NCI-H187 (cell line): ENCODE measurements around the gene EDNRA.

ENCODE experiments used
- DNase-seq, 2 experiments: peaks; one replicate each; lab custom pipeline; 2025; lab: John Stamatoyannopoulos, UW

The EDNRA gene

GRCh38 chr4:147542229-147542990 lies 61.5 kb downstream of the EDNRA start:
- DNase-seq: no peak

DNA sequence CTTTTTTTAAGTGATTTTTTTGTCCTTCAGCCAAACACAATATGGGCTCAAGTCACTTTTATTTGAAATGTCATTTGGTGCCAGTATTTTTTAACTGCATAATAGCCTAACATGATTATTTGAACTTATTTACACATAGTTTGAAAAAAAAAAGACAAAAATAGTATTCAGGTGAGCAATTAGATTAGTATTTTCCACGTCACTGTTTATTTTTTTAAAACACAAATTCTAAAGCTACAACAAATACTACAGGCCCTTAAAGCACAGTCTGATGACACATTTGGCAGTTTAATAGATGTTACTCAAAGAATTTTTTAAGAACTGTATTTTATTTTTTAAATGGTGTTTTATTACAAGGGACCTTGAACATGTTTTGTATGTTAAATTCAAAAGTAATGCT lies 62.1 kb downstream of the EDNRA start:
- no peak for DNase-seq

- no peak for DNase-seq
Measured at GRCh38 chr4:147546349-147546748, 65.5 kb downstream of the EDNRA start.

GRCh38 chr4:147547314-147548056 lies 66.6 kb downstream of the EDNRA start:
- no peak for DNase-seq

DNA sequence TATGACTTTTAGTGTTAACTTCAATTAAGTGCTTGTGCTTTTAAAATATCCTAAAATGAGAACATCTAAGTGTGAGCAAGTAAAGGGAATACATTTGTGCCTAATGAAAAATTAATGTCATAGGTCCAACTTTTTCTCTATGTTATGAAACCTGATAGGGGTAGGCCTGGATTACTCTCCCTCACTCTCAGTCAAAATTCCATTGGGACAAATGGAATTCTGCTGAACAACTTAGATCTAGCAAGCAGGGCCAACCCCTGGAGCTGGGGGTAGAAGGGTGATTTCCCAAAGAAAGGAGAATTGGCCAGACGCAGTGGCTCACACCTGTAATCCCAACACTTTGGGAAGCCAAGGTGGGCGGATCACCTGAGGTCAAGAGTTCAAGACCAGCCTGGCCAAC lies 67.4 kb downstream of the EDNRA start:
- no peak for DNase-seq

GRCh38 chr4:147550626-147551246 lies 69.8 kb downstream of the EDNRA start:
- DNase-seq: no peak

DNA sequence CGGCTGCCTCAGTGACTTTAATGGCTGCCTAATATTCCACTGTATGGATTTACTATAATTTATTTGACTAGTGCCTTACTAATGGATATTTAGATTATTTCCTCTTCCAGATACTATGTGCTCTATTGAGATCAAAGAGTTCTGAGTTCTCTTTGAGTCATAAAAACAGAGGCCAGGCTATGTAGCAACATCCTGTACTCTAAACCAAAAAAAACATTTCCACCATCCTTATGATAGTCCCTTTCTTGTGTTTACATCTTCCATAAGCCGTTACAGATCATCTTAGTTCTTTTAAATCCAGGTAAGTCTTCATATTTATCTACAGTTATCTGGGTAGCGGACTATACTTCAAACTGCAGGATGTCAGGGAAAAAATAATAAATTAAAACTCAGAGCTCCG lies 79.7 kb downstream of the EDNRA start:
- DNase-seq: no peak

GRCh38 chr4:147566762-147567161 lies 85.9 kb downstream of the EDNRA start:
- no peak for DNase-seq

GRCh38 chr4:147567276-147567675 lies 86.4 kb downstream of the EDNRA start:
- DNase-seq: no peak

GRCh38 chr4:147570616-147571015 lies 89.7 kb downstream of the EDNRA start:
- no peak for DNase-seq

- no peak for DNase-seq
Measured at GRCh38 chr4:147571036-147571770, 90.3 kb downstream of the EDNRA start.

DNA sequence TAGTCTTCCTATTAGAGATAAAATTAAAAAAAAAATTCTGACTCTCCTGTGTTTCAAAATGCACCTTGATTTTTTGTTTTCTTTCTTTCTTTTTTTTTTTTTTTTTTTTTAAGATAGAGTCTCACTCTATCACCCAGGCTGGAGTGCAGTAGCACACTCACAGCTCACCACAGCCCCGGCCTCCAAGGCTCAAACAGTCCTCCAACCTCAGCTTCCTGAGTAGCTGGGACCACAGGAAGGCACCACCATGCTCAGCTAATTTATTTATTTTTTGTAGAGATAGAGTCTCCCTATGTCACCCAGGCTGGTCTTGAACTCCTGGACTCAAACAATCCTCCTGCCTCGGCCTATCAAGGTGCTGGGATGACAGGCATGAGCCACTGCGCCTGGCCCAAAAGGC lies 95.2 kb downstream of the EDNRA start:
- no peak for DNase-seq

DNA sequence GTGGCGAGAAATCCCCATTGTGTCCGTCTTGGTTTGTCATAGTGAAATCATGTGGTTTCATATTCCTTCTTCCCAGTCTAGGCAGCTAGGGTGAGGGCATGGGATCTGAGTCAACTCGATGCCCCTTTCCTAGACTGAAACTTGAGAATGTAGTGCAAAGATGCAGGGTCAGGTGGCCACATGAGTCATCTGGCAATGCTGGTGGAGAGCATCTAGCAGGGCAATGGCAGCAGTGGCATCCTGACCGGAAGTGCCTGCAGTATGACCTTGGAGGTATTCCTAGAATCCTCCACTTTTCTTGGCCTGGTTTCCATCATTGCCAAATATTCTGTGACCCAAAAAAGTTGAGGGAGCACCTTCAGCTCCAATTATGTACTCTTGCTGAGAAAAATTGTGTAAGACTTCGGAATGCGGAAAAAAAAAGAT lies 97.2 kb downstream of the EDNRA start:
- DNase-seq: no peak

DNA sequence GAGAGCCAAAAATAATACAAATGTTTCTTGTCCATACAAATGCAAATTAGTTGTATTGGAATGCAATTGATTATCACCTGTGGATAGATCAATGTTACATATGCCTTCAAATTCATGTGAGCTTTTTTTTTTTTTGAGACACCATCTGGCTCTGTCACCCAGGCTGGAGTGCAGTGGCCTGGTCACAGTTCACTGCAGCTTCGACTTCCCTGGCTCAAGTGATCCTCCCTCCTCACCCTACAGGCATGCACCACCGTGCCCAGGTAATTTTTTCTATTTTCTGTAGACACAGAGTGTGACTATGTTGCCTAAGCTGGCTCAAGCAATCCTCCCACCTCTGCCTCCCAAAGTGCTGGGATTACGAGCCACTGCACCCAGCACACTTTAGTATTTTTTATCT lies 97.7 kb downstream of the EDNRA start:
- DNase-seq: no peak

DNA sequence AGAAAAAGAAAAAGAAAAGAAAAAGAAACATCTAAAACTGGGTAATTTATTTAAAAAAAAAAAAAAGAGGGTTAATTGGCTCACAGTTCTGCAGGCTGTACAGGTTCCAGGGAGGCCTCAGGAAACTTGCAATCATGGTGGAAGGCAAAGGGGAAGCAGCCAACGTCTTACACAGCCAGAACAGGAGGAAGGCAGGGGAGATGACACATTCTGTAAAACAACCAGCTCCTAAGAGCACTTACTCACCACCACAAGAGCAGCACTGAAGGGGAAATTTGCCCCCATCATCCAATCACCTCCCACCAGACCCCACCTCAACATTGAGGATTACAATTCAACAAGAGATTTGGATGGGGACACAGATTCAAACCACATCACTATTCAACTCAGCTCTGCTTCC lies 99.5 kb downstream of the EDNRA start:
- no peak for DNase-seq

DNA sequence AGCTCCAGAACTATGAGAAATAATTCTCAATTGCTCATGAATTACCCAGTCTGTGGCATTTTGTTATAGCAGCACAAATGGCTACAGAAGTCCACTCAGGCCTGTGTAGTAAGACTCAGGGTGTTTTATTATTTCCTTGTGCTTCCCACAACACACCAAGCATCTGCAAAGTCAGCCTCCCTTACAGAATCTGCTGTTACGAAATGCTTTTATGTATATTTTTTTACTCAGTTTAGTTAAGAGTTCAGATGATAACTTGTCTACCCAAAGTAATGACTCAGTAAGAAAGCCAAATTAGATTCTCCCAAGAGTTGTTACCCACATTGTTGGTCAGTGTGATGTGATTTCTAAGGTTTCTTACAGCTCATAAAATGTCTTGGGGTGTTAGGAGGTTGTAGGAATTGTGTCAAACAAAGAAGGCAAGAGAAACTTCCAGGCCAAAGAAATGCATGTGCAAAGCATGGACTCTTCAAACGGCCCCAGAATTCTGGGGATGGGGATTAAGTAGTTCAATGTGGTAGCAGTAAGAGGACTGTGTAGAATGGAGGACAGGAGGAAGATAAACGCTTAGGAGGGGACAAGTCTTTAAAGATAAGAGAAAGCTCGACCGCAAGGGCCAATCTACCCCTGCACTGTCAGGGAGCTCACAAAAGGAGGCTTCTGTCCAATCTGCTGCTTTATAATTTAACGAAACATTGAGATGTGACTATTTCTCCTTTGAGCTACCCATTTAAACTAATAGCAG lies 100.9 kb downstream of the EDNRA start:
- DNase-seq: no peak

GRCh38 chr4:147582386-147583060 lies 101.6 kb downstream of the EDNRA start:
- no peak for DNase-seq

GRCh38 chr4:147583876-147584275 lies 103.0 kb downstream of the EDNRA start:
- no peak for DNase-seq

- DNase-seq: no peak
Measured at GRCh38 chr4:147586032-147586431, 105.1 kb downstream of the EDNRA start.

DNA sequence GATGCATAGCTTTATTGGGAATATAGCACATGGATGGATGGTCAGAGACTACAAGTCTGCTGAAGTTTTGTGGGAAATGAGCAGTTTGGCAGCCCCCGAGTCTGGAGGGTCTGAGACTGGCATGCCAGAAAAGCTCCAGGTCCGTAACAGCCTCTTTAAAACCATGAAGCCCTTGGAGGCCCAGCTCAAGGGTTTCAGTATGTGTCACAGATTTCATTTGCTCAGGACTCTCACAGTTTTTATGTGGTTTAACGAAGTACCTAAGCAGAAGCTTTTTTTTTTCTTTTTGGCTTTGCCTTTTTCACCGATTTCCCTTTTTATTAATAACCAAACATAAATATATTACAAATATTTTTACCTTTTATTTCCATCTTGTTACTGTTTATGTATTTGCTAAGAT lies 105.7 kb downstream of the EDNRA start:
- no peak for DNase-seq

DNA sequence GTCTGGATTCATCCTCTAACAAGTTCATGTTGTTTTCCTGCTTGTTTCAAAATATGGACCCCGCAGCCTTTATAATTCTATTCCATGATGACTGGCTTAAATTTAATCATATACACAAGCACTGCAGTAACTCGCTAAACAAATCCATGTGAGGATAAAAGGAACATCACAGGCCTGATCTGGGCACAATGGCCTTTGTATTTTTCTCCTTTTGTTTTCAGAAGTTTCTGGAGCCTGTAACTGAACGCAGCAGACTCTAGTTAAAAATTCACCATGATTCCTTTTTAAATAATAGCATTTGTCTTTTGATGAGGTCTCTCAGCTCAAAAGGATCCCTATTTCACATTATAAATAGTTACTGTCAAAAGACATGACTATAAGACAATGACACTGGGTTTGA lies 106.1 kb downstream of the EDNRA start:
- no peak for DNase-seq
